Panc1 (cell line): ENCODE data around the gene CACNA1A. TPM values are rescaled to one million over a fixed set of nuclear protein-coding genes. Genes with fewer than 3 reads are reported as not detected.

Experiments
- ATAC-seq: fragments of 200-7000 bp; cut with Tn5 transposase; 2 replicates; pipeline ENCODE4 v1.9.1; 2020; ENCODE audit warnings: mild to moderate bottlenecking, moderate library complexity
- BruUV-seq: library from RNA; stranded (reverse); fragments of 400-500 nt; replicated peaks from 2 replicates; lab custom pipeline; 2021; lab: Mats Ljungman, UMichigan
- CTCF ChIA-PET: fragments of 300-600 bp; sonication (Branson Sonifier 250); formaldehyde crosslinking; loops from one replicate; lab custom pipeline; 2022; ENCODE audit warnings: antibody characterized with exemption; lab: Charles Lee
- POLR2A ChIA-PET: fragments of 300-600 bp; sonication (Branson Sonifier 250); formaldehyde crosslinking; loops from one replicate; lab custom pipeline; 2022; ENCODE audit warnings: antibody characterized with exemption; lab: Charles Lee
- DNase-seq: peaks from one replicate; pipeline ENCODE4 v3.0.0-alpha.2; 2010; ENCODE audit warnings: low read depth, low spot score
- H3K27ac ChIP-seq: 2 replicates; pipeline ENCODE4 v1.5.1; 2011; ENCODE audit warnings: mild to moderate bottlenecking, low read length, inconsistent platforms
- H3K27me3 ChIP-seq: fragments of 200-500 bp; sonication (Bioruptor generic); 2 replicates; pipeline ENCODE4 v1.6.0; 2014; ENCODE audit warnings: low read length, inconsistent platforms; ENCODE audit not compliant: control insufficient read depth, insufficient read depth
- H3K36me3 ChIP-seq: fragments of 200-500 bp; sonication (Bioruptor generic); 2 replicates; pipeline ENCODE4 v1.5.1; 2014; ENCODE audit warnings: inconsistent platforms, mild to moderate bottlenecking, low read length, moderate library complexity; ENCODE audit not compliant: control insufficient read depth, insufficient read depth
- H3K4me1 ChIP-seq: 2 replicates; pipeline ENCODE4 v1.5.1; 2011; ENCODE audit warnings: inconsistent platforms, mild to moderate bottlenecking, low read length, moderate library complexity; ENCODE audit not compliant: control insufficient read depth, insufficient read depth
- H3K4me3 ChIP-seq, 2 experiments: 2 replicates each; pipeline ENCODE4 v1.5.1; 2011 to 2012; ENCODE audit warnings: low read depth in 2 of 2, low read length in 2 of 2, mild to moderate bottlenecking in 2 of 2, inconsistent platforms in 1 of 2, moderate library complexity in 1 of 2
- H3K9me3 ChIP-seq: fragments of 200-500 bp; sonication (Bioruptor generic); 2 replicates; pipeline ENCODE4 v1.5.1; 2014; ENCODE audit warnings: low read depth, mild to moderate bottlenecking, inconsistent platforms, low read length, moderate library complexity; ENCODE audit not compliant: control insufficient read depth, insufficient read depth
- CTCF ChIP-seq: fragments of 450-650 bp; IDR thresholded peaks from 2 replicates; pipeline ENCODE4 v1.5.1; 2017; ENCODE audit warnings: mild to moderate bottlenecking
- POLR2AphosphoS5 ChIP-seq: IDR thresholded peaks from 2 replicates; pipeline ENCODE4 v1.6.1; 2012; ENCODE audit warnings: mild to moderate bottlenecking, low read depth, low read length, moderate library complexity
- REST ChIP-seq, 2 experiments: IDR thresholded peaks; 2 replicates each; pipeline ENCODE4 v1.6.1; 2011 to 2012; ENCODE audit warnings: low read depth in 2 of 2, control low read depth in 1 of 2, low read length in 1 of 2, mild to moderate bottlenecking in 1 of 2, moderate library complexity in 1 of 2; ENCODE audit not compliant: insufficient read depth in 1 of 2
- SIN3A ChIP-seq: IDR thresholded peaks from 2 replicates; pipeline ENCODE4 v1.6.1; 2012; ENCODE audit warnings: low read depth, mild to moderate bottlenecking, low read length, moderate library complexity, borderline replicate concordance; ENCODE audit not compliant: insufficient read depth
- TCF7L2 ChIP-seq: IDR thresholded peaks from 2 replicates; pipeline ENCODE4 v1.6.1; 2011; ENCODE audit warnings: mild to moderate bottlenecking, low read depth, low read length, inconsistent platforms
- in situ Hi-C: cut with HindIII; loops from 2 replicates; pipeline ENCODE4 v1.10.0; 2016; ENCODE audit warnings: low sequenced_read_pairs, low pct_unique_long_range_greater_than_20kb
- intact Hi-C: fragments of 100-400 bp; cut with micrococcal nuclease; formaldehyde crosslinking; loops from one replicate; pipeline ENCODE4 v1.10.0; 2022; ENCODE audit not compliant: unreplicated experiment
- total RNA-seq: library from RNA; stranded (reverse); gene quantifications from one replicate; pipeline ENCODE4 v1.2.1, GENCODE V29; 2021; ENCODE audit not compliant: unreplicated experiment

CACNA1A gene
- total RNA-seq, 1 experiment from 2014 or later = 0.51 TPM

- Histone ChIP-seq H3K36me3 (no peaks in the 10 kb centered on the region), H3K27me3 (peaks cover 2% of the 10 kb centered on the region; the same call in 1 of the 2 replicates), H3K4me1 (no peaks in the 10 kb centered on the region), H3K27ac (no peak overlapping the region), H3K4me3 (no peak overlapping the region), H3K9me3 (peaks cover 3% of the 10 kb centered on the region; the same call in 1 of the 2 replicates)
- ATAC-seq (no peak), DNase-seq (no peak)
- POLR2A ChIA-PET = no interaction called here
- CTCF ChIA-PET = no interaction called here
- TF ChIP-seq SIN3A (no peak), TCF7L2 (no peak), POLR2AphosphoS5 (no peak), CTCF (no peak), REST (IDR thresholded peaks at IDR 0.05; ENCODE audit: insufficient read depth in 1 of 2, low read depth in 2 of 2, low read length in 1 of 2) (no peak)
- BruUV-seq = no TSS peak
- intact Hi-C loops = no loop called here
- in situ Hi-C loops = no loop called here
Observed at GRCh38 chr19:13478576-13478975, 27.7 kb downstream of the CACNA1A start.

GRCh38 chr19:13476071-13476470, 30.2 kb downstream of the CACNA1A start:
- DNase-seq (no peak), ATAC-seq (no peak)
- Histone ChIP-seq H3K36me3 (no peaks in the 10 kb centered on the region), H3K4me3 (no peak overlapping the region), H3K4me1 (no peaks in the 10 kb centered on the region), H3K9me3 (peaks cover 3% of the 10 kb centered on the region; the same call in 1 of the 2 replicates), H3K27me3 (peaks cover 1% of the 10 kb centered on the region; the same call in 1 of the 2 replicates), H3K27ac (no peak overlapping the region)
- in situ Hi-C loops = no loop called here
- intact Hi-C loops = no loop called here
- ChIA-PET POLR2A (no interaction called here), CTCF (no interaction called here)
- no TSS peak for BruUV-seq
- no peak for TF ChIP-seq POLR2AphosphoS5
- no peak for TF ChIP-seq CTCF
- no peak for TF ChIP-seq REST (IDR thresholded peaks at IDR 0.05; ENCODE audit: insufficient read depth in 1 of 2, low read depth in 2 of 2, low read length in 1 of 2)
- TF ChIP-seq TCF7L2 = no peak
- TF ChIP-seq SIN3A = no peak
